HS-27A (cell line): ENCODE measurements around the gene PCNX2.

Experiments
- DNase-seq: peaks from one replicate; pipeline ENCODE4 v3.0.0-alpha.2; 2012; ENCODE audit warnings: low read depth, missing footprints

Gene PCNX2

GRCh38 chr1:232984577-232985425, 310.7 kb downstream of the PCNX2 start:
- no peak for DNase-seq

- DNase-seq, result no peak
Measured at GRCh38 chr1:232983817-232984567, 311.5 kb downstream of the PCNX2 start.

GRCh38 chr1:232983375-232983774, 312.1 kb downstream of the PCNX2 start:
- DNase-seq, result no peak

GRCh38 chr1:232982238-232982944, 313.1 kb downstream of the PCNX2 start:
- no peak for DNase-seq

GRCh38 chr1:232980986-232981560, 314.5 kb downstream of the PCNX2 start:
- DNase-seq, result no peak

- DNase-seq, result no peak
Measured at GRCh38 chr1:232980355-232980978, 315.1 kb downstream of the PCNX2 start.

GRCh38 chr1:232979558-232979957, 316.0 kb downstream of the PCNX2 start:
- no peak for DNase-seq

GRCh38 chr1:232978815-232979214, 316.7 kb downstream of the PCNX2 start:
- DNase-seq, result no peak

- DNase-seq, result no peak
Measured at GRCh38 chr1:232978091-232978634, 317.4 kb downstream of the PCNX2 start.

- DNase-seq, result no peak
Measured at GRCh38 chr1:232974971-232975370, 320.6 kb downstream of the PCNX2 start.

- no peak for DNase-seq
Measured at GRCh38 chr1:232973652-232974611, 321.6 kb downstream of the PCNX2 start.

GRCh38 chr1:232970508-232970907, 325.0 kb downstream of the PCNX2 start:
- DNase-seq, result no peak

- DNase-seq, result no peak
Measured at GRCh38 chr1:232969799-232970198, 325.7 kb downstream of the PCNX2 start.

GRCh38 chr1:232968965-232969364, 326.6 kb downstream of the PCNX2 start:
- no peak for DNase-seq

GRCh38 chr1:232968391-232968790, 327.1 kb downstream of the PCNX2 start:
- DNase-seq, result no peak

GRCh38 chr1:232966663-232967062, 328.9 kb downstream of the PCNX2 start:
- DNase-seq, result no peak

GRCh38 chr1:232965912-232966217, 329.7 kb downstream of the PCNX2 start:
- no peak for DNase-seq

GRCh38 chr1:232965124-232965911, 330.2 kb downstream of the PCNX2 start:
- no peak for DNase-seq

- no peak for DNase-seq
Measured at GRCh38 chr1:232964601-232965000, 330.9 kb downstream of the PCNX2 start.
